ENCODE measurements around the gene CIB4. TPM values are rescaled to one million over a fixed set of nuclear protein-coding genes. Genes with fewer than 3 reads are reported as not detected.

Gene CIB4
- total RNA-seq, 4 donors from 2014 or later = not detected

DNA sequence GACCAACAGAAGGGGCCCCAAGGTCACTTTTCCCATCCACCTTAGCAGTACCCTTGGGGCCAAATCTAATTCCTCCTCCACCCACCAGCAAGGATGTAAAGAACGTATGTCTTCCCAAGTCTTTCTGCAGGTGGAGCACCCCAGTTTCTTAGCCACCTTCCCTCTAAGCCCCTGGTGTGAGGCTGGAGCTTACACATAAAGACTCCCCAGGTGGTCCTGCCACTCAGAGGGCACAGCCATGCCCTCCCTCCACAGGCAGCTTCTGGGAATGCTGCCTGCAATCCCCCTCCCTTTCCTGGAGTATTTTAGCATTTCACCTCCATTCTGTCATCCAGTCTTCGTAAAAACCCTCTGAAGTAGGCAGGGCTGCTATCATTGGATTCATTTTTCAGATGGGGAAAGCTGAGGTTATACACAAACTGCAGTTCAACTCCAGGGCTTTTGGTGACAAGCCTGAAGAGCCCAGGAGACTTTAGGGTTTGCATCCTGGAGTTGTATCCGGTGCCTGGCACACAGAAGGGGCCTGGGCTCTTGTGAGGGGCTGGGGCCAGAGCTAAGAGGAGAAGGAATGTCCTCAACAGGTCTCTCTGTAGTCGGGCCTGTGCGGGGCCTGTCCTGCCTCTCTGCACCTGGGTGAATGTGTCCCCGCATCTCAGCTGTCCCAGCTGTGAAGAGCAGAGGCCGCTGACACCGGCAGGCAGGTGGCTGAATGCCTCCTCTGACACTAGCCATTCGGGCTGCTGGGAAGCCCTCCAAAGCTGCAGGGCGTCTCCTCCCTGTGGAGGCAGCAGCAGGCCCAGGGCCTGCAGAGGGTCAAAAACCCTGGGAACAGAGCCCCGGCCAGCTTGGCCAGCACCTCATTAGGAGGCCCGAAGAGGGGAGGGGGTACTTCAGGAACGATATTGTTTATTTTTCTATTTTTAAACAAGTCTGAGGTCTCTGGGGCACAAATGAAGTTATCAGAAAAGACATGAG is 27.6 kb downstream of the CIB4 start:
- ATAC-seq (ENCODE audit: low FRiP score) (no peak), DNase-seq (ENCODE audit: low spot score) (no peak)
- TF ChIP-seq, protein P1, sequence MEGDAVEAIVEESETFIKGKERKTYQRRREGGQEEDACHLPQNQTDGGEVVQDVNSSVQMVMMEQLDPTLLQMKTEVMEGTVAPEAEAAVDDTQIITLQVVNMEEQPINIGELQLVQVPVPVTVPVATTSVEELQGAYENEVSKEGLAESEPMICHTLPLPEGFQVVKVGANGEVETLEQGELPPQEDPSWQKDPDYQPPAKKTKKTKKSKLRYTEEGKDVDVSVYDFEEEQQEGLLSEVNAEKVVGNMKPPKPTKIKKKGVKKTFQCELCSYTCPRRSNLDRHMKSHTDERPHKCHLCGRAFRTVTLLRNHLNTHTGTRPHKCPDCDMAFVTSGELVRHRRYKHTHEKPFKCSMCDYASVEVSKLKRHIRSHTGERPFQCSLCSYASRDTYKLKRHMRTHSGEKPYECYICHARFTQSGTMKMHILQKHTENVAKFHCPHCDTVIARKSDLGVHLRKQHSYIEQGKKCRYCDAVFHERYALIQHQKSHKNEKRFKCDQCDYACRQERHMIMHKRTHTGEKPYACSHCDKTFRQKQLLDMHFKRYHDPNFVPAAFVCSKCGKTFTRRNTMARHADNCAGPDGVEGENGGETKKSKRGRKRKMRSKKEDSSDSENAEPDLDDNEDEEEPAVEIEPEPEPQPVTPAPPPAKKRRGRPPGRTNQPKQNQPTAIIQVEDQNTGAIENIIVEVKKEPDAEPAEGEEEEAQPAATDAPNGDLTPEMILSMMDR (IDR thresholded peaks at IDR 0.05) = no peak

DNA sequence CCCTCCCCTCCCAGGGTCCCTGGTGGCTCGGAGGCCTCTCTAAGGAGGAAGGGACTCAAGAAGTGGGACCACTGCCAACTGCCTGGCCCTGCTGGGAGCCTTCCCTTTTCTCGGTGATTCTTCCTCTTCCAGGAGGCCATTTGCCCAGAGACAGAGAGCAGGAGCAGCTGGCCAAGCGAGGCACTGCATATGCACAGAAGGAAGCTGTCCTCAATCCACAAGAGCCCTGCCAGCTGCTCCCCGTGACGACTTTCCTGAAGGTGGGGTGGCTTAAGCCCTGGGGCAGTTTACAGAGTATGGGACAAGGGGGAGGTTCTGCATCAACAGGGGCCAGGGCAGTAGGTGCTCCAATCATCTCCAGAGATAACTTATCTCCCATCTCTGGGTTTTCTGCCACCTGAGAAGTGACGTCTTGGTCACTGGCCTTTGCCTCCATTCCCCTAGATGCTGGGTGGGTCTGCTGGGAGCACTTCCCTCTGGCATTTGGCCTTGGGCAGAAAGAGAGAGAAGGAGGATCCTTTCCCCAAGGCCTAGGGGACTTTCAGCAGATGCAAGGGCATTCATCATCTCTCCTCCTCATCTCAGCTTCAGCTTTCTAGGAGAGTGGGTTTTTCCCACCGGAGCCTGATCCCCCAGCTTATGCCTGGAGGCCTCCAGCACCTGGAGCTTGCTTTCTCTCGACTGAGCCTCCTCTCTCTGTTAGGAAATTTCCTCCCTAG is 28.5 kb downstream of the CIB4 start:
- no peak for ATAC-seq (ENCODE audit: low FRiP score)
- TF ChIP-seq, protein P1 (IDR thresholded peaks at IDR 0.05) = no peak
- DNase-seq (ENCODE audit: low spot score) = no peak

DNA sequence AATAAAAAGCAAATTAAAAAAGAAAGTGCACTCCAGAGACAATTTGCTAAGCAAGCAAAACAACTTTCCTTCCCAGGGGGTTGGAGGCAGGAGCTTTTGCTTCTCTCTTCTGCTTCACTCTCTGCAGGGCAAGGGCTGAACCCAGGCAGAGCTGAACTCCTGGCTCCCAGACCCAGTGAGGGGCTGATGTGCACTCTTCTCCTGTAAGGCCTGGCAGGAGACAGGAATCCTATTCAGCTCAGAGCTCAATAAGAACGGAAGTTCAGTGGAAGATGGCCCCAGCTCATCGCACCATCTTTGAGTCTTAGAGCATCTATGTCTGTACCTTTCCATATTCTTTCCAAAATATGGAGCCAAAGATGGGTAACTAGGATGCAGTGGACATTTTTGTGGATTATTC is 29.1 kb downstream of the CIB4 start:
- TF ChIP-seq, protein P1 (IDR thresholded peaks at IDR 0.05) = no peak
- DNase-seq (ENCODE audit: low spot score) (no peak), ATAC-seq (ENCODE audit: low FRiP score) (no peak)

DNA sequence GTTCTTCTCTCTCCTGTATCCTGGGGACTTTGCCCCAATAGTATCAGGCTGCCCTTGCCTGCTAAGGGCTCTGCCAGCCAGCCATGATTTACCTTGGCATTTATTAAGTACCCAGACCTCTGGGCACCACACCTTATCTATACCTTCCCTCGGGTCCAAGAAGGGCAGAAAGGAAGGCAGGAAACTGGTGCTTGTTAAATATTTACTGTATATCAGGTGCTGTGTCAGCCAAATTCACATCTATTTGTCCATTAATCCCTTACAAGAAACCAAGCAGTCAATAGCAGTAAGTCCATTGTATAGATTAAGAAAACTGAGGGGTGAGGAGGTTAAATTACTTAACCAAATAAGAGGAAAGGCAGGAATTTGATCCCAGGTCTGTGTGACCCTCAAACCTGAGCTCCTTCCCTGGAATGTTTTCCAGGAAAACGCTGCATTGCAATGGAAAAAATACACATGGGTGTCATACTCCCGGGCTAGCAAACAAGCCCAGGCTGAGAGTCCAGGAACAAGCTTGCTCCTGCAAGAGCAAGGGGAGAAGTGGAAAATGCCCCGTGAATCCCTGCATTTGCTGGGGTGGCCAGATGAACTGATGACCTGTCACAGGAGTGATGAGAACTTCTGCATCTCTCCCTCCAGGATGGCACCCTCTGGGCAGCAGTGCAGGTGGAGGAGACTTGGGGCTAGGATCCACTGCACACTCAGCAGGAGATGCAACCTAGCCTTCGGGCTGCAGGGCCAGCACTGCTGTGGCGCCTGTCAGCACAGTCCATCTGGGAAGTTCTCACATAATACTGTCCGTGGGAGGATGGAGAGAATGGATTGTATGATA is 30.4 kb downstream of the CIB4 start:
- DNase-seq (ENCODE audit: low spot score) (no peak), ATAC-seq (ENCODE audit: low FRiP score) (no peak)
- TF ChIP-seq, protein P1 (IDR thresholded peaks at IDR 0.05) = no peak

DNA sequence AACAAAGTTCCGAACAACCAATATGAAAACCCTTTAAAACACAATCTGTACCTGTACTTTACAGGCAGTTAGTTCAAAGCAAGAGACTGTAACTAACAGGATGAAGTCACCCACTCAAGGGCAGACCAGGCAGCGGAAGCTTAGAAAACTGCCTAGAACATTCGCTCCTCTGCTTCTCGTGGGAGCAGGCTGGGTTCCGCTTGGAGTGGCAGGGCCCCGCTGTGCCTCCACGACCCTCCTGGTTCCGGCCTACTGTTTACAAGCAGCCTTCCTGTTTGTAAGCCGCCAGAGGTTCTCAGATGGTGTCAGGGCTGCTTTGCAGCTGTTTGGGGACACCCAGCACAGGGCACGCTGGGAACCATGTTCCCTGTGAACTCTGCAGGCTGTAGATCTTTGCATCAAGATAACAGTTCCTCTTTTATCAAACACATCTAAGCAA is 31.3 kb downstream of the CIB4 start:
- no peak for DNase-seq (ENCODE audit: low spot score)
- ATAC-seq (ENCODE audit: low FRiP score) = no peak
- TF ChIP-seq, protein P1 (IDR thresholded peaks at IDR 0.05) = no peak

DNA sequence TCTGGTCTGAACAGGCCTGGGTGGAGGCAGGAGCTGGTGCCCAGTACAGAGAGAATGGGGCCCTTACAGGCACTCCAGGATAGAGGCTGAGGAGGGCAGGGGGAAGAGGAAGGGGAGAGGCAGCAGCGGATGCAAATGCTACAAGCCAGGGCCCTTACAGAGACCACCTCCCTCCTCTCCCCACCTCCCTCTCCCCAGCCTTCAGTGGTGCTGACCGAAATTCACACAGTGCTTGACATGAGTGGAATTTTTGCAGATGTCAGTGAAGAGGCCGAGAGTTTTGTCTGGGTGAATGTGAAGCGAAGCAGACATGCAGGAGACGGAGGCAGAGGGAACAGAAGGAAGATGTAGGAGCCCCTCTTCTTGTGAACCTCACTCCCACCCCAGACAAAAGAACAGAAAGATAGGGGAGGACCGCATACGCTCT is 31.9 kb downstream of the CIB4 start:
- DNase-seq (ENCODE audit: low spot score) = no peak
- TF ChIP-seq, protein P1 (IDR thresholded peaks at IDR 0.05) = no peak
- no peak for ATAC-seq (ENCODE audit: low FRiP score)

Measured in omental fat pad (tissue), 4 donors.